Measurements from ENCODE around the gene ICAM2. TPM values are rescaled to one million over a fixed set of nuclear protein-coding genes. Genes with fewer than 3 reads are reported as not detected.
A peak's percentile ranks its signal among the peaks of the same experiment; 100 is the strongest.

ICAM2 gene
- 10 to 100 TPM; 48.4 to 51.3 TPM for total RNA-seq

GRCh38 chr17:64020056-64020766 is at the start of gene ICAM2:
Gene ICAM2 (minus strand): TSS chr17:64020633. CDS start chr17:64006691, 13,942 bp downstream.
- no peaks in the 10 kb centered on the region for H3K27me3 Mint-ChIP-seq (ENCODE audit: low read depth)
- peak within 1 kb of the TSS; percentile 100 for H3K27ac Mint-ChIP-seq
- ChIA-PET POLR2A (interaction anchor here (0.6 to 2.7 kb wide), 23 partner anchors 8 to 477 kb away, joined by 3 to 20 read pairs (median 4); partner anchors contain the start of genes ERN1, PECAM1, POLG2 and PRR29), CTCF (interaction anchor here (0.8 to 8.1 kb wide), 19 partner anchors 8 to 171 kb away, joined by 3 to 138 read pairs (median 4); partner anchors contain the start of genes CSHL1, ERN1, GH1 and PRR29)
- ATAC-seq, result peak; percentile 78
- H3K4me1 Mint-ChIP-seq (ENCODE audit: low read depth), result peaks cover 75% of the 10 kb centered on the region
- peak within 1 kb of the TSS; percentile 96 for H3K4me3 Mint-ChIP-seq
- no peaks in the 10 kb centered on the region for H3K9me3 Mint-ChIP-seq (ENCODE audit: insufficient read depth)
- peaks cover 6% of the 10 kb centered on the region for H3K36me3 Mint-ChIP-seq (ENCODE audit: low read depth)
- peak; percentile 96 for DNase-seq

- ATAC-seq, result no peak
- no peak overlapping the region for H3K4me3 Mint-ChIP-seq
- CTCF ChIA-PET, result interaction anchor here (1.2 to 12.3 kb wide), 2 partner anchors 44 to 62 kb away, joined by 4 to 287 read pairs; partner anchors contain the start of gene ERN1
- peaks cover 28% of the 10 kb centered on the region for H3K4me1 Mint-ChIP-seq (ENCODE audit: low read depth)
- H3K27me3 Mint-ChIP-seq (ENCODE audit: low read depth), result no peaks in the 10 kb centered on the region
- no peak for DNase-seq
- POLR2A ChIA-PET, result no interaction called here
- no peak overlapping the region for H3K27ac Mint-ChIP-seq
- peaks cover 69% of the 10 kb centered on the region for H3K36me3 Mint-ChIP-seq (ENCODE audit: low read depth)
- peaks cover 7% of the 10 kb centered on the region for H3K9me3 Mint-ChIP-seq (ENCODE audit: insufficient read depth)
Observed at GRCh38 chr17:64070213-64070612, 49.8 kb upstream of the ICAM2 start.

- ChIA-PET POLR2A (interaction anchor here (1.8 kb wide), 1 partner anchor 77 kb away, joined by 4 read pairs; no protein-coding TSS in a partner anchor), CTCF (interaction anchor here (0.7 to 12.3 kb wide), 3 partner anchors 39 to 63 kb away, joined by 3 to 287 read pairs (median 4); partner anchors contain the start of gene ERN1)
- DNase-seq, result no peak
- Mint-ChIP-seq H3K27me3 (ENCODE audit: low read depth) (no peaks in the 10 kb centered on the region), H3K36me3 (ENCODE audit: low read depth) (peaks cover 70% of the 10 kb centered on the region), H3K4me1 (ENCODE audit: low read depth) (peaks cover 39% of the 10 kb centered on the region), H3K27ac (no peak overlapping the region), H3K9me3 (ENCODE audit: insufficient read depth) (peaks cover 7% of the 10 kb centered on the region), H3K4me3 (no peak overlapping the region)
- ATAC-seq, result no peak
Observed at GRCh38 chr17:64069143-64069542, 48.7 kb upstream of the ICAM2 start.

GRCh38 chr17:64067657-64068056 is 47.2 kb upstream of the ICAM2 start:
- Mint-ChIP-seq H3K27me3 (ENCODE audit: low read depth) (no peaks in the 10 kb centered on the region), H3K4me1 (ENCODE audit: low read depth) (peaks cover 52% of the 10 kb centered on the region), H3K27ac (peak overlapping the region; percentile 92), H3K4me3 (no peak overlapping the region), H3K36me3 (ENCODE audit: low read depth) (peaks cover 71% of the 10 kb centered on the region), H3K9me3 (ENCODE audit: insufficient read depth) (peaks cover 7% of the 10 kb centered on the region)
- ChIA-PET CTCF (interaction anchor here (1.2 to 12.3 kb wide), 5 partner anchors 8 to 64 kb away, joined by 3 to 287 read pairs (median 4); partner anchors contain the start of gene ERN1), POLR2A (interaction anchor here (1.2 to 2.3 kb wide), 5 partner anchors 12 to 78 kb away, joined by 3 to 11 read pairs (median 6); partner anchors contain the start of gene ERN1)
- no peak for ATAC-seq
- no peak for DNase-seq

GRCh38 chr17:64066716-64067115 is 46.3 kb upstream of the ICAM2 start:
- ChIA-PET CTCF (interaction anchor here (1.0 to 12.3 kb wide), 10 partner anchors 9 to 147 kb away, joined by 3 to 287 read pairs (median 4); partner anchors contain the start of gene ERN1), POLR2A (interaction anchor here (0.6 to 2.3 kb wide), 6 partner anchors 13 to 440 kb away, joined by 3 to 11 read pairs (median 5); partner anchors contain the start of genes DDX5 and ERN1)
- Mint-ChIP-seq H3K4me3 (peak overlapping the region; percentile 52), H3K27ac (peak overlapping the region; percentile 92), H3K4me1 (ENCODE audit: low read depth) (peaks cover 54% of the 10 kb centered on the region), H3K36me3 (ENCODE audit: low read depth) (peaks cover 66% of the 10 kb centered on the region), H3K27me3 (ENCODE audit: low read depth) (no peaks in the 10 kb centered on the region), H3K9me3 (ENCODE audit: insufficient read depth) (peaks cover 7% of the 10 kb centered on the region)
- peak; percentile 80 for DNase-seq
- peak; percentile 83 for ATAC-seq

GRCh38 chr17:64065161-64065560 is 44.7 kb upstream of the ICAM2 start:
- peak overlapping the region; percentile 10 for H3K4me3 Mint-ChIP-seq
- no peaks in the 10 kb centered on the region for H3K27me3 Mint-ChIP-seq (ENCODE audit: low read depth)
- DNase-seq (no peak), ATAC-seq (no peak)
- H3K36me3 Mint-ChIP-seq (ENCODE audit: low read depth), result peaks cover 63% of the 10 kb centered on the region
- CTCF ChIA-PET, result interaction anchor here (1.3 to 12.3 kb wide), 7 partner anchors 8 to 79 kb away, joined by 3 to 287 read pairs (median 9); partner anchors contain the start of genes ERN1 and ICAM2
- no peak overlapping the region for H3K27ac Mint-ChIP-seq
- POLR2A ChIA-PET, result interaction anchor here (1.1 to 1.8 kb wide), 3 partner anchors 10 to 80 kb away, joined by 3 to 4 read pairs (median 3); no protein-coding TSS in a partner anchor
- H3K4me1 Mint-ChIP-seq (ENCODE audit: low read depth), result peaks cover 68% of the 10 kb centered on the region
- peaks cover 7% of the 10 kb centered on the region for H3K9me3 Mint-ChIP-seq (ENCODE audit: insufficient read depth)

GRCh38 chr17:64064331-64064730 is 43.9 kb upstream of the ICAM2 start:
- no peak overlapping the region for H3K4me3 Mint-ChIP-seq
- ChIA-PET CTCF (interaction anchor here (0.8 to 12.3 kb wide), 32 partner anchors 9 to 145 kb away, joined by 3 to 287 read pairs (median 5); partner anchors contain the start of genes ERN1 and ICAM2), POLR2A (interaction anchor here (1.1 to 1.5 kb wide), 4 partner anchors 57 to 81 kb away, joined by 3 to 8 read pairs (median 3); partner anchors contain the start of gene ERN1)
- peak overlapping the region; percentile 1 for H3K27ac Mint-ChIP-seq
- no peaks in the 10 kb centered on the region for H3K27me3 Mint-ChIP-seq (ENCODE audit: low read depth)
- H3K4me1 Mint-ChIP-seq (ENCODE audit: low read depth), result peaks cover 71% of the 10 kb centered on the region
- peaks cover 7% of the 10 kb centered on the region for H3K9me3 Mint-ChIP-seq (ENCODE audit: insufficient read depth)
- no peak for DNase-seq
- ATAC-seq, result no peak
- H3K36me3 Mint-ChIP-seq (ENCODE audit: low read depth), result peaks cover 63% of the 10 kb centered on the region

- Mint-ChIP-seq H3K4me3 (no peak overlapping the region), H3K27ac (peak overlapping the region; percentile 1), H3K4me1 (ENCODE audit: low read depth) (peaks cover 71% of the 10 kb centered on the region), H3K9me3 (ENCODE audit: insufficient read depth) (peaks cover 2% of the 10 kb centered on the region), H3K36me3 (ENCODE audit: low read depth) (peaks cover 63% of the 10 kb centered on the region), H3K27me3 (ENCODE audit: low read depth) (no peaks in the 10 kb centered on the region)
- DNase-seq (peak; percentile 71), ATAC-seq (peak; percentile 64)
- POLR2A ChIA-PET, result interaction anchor here (1.1 to 1.5 kb wide), 4 partner anchors 58 to 81 kb away, joined by 3 to 8 read pairs (median 3); partner anchors contain the start of gene ERN1
- CTCF ChIA-PET, result interaction anchor here (0.6 to 12.3 kb wide), 35 partner anchors 9 to 145 kb away, joined by 3 to 287 read pairs (median 5); partner anchors contain the start of genes ERN1 and ICAM2
Observed at GRCh38 chr17:64063766-64064224, 43.4 kb upstream of the ICAM2 start.

GRCh38 chr17:64063088-64063487 is 42.7 kb upstream of the ICAM2 start:
- Mint-ChIP-seq H3K36me3 (ENCODE audit: low read depth) (peaks cover 60% of the 10 kb centered on the region), H3K27me3 (ENCODE audit: low read depth) (no peaks in the 10 kb centered on the region), H3K4me3 (no peak overlapping the region), H3K4me1 (ENCODE audit: low read depth) (peaks cover 73% of the 10 kb centered on the region), H3K9me3 (ENCODE audit: insufficient read depth) (no peaks in the 10 kb centered on the region), H3K27ac (peak overlapping the region; percentile 22)
- no peak for ATAC-seq
- ChIA-PET POLR2A (interaction anchor here (1.1 to 1.5 kb wide), 3 partner anchors 58 to 69 kb away, joined by 3 to 8 read pairs (median 3); partner anchors contain the start of gene ERN1), CTCF (interaction anchor here (0.6 to 12.3 kb wide), 28 partner anchors 8 to 140 kb away, joined by 3 to 287 read pairs (median 6); partner anchors contain the start of genes ERN1 and ICAM2)
- no peak for DNase-seq

GRCh38 chr17:64061178-64061898 is 40.9 kb upstream of the ICAM2 start:
- peak overlapping the region; percentile 45 for H3K27ac Mint-ChIP-seq
- no peaks in the 10 kb centered on the region for H3K27me3 Mint-ChIP-seq (ENCODE audit: low read depth)
- peaks cover 64% of the 10 kb centered on the region for H3K4me1 Mint-ChIP-seq (ENCODE audit: low read depth)
- DNase-seq (no peak), ATAC-seq (no peak)
- CTCF ChIA-PET, result interaction anchor here (0.6 to 12.3 kb wide), 7 partner anchors 11 to 159 kb away, joined by 3 to 287 read pairs (median 6); partner anchors contain the start of gene ERN1
- POLR2A ChIA-PET, result interaction anchor here (0.6 to 2.4 kb wide), 3 partner anchors 44 to 70 kb away, joined by 3 to 16 read pairs (median 4); partner anchors contain the start of gene ERN1
- peaks cover 59% of the 10 kb centered on the region for H3K36me3 Mint-ChIP-seq (ENCODE audit: low read depth)
- no peaks in the 10 kb centered on the region for H3K9me3 Mint-ChIP-seq (ENCODE audit: insufficient read depth)
- H3K4me3 Mint-ChIP-seq, result no peak overlapping the region

All from activated CD8-positive, alpha-beta T cell treated with anti-CD3 and anti-CD28 coated beads, Interleukin-2, amount 10 ng/mL, durations not matched to agents 7 days and 5 days (primary cell).